Vagina (tissue), 2 donors: ENCODE data around the gene SOS2. TPM values are rescaled to one million over a fixed set of nuclear protein-coding genes. Genes with fewer than 3 reads are reported as not detected.

ENCODE experiments used
- DNase-seq, 2 donors: peaks; one replicate each; pipeline ENCODE4 v3.0.0-alpha.2; 2017; ENCODE audit errors: extremely low spot score in 2 of 2
- H3K27ac ChIP-seq: fragments of 200-600 bp; sonication (generic); one replicate; pipeline ENCODE4 v1.5.1; 2019
- H3K27me3 ChIP-seq: fragments of 200-600 bp; sonication (generic); one replicate; pipeline ENCODE4 v1.5.1; 2019
- H3K36me3 ChIP-seq, 2 donors: fragments of 200-600 bp; sonication (generic); one replicate each; pipeline ENCODE4 v1.5.1; 2017 to 2019
- H3K4me1 ChIP-seq: fragments of 200-600 bp; sonication (generic); one replicate; pipeline ENCODE4 v1.5.1; 2019
- H3K4me3 ChIP-seq, 2 donors: fragments of 200-600 bp; sonication (generic); 1 replicate in 1 of 2; 2 replicates in 1 of 2; pipeline ENCODE4 v1.5.1; 2016 to 2019
- H3K9me3 ChIP-seq: fragments of 200-600 bp; sonication (generic); one replicate; pipeline ENCODE4 v1.5.1; 2019
- CTCF ChIP-seq, 3 experiments: fragments of 450-650 bp in 2 of 3; fragments of 200-600 bp in 1 of 3; sonication (generic) in 1 of 3; IDR thresholded peaks; one replicate each; pipeline ENCODE4 v1.5.1; 2017 to 2019; ENCODE audit warnings: antibody characterized with exemption in 3 of 3, mild to moderate bottlenecking in 2 of 3, moderate library complexity in 2 of 3
- POLR2A ChIP-seq, 2 donors: fragments of 450-650 bp; IDR thresholded peaks; one replicate each; pipeline ENCODE4 v1.6.1; 2017; ENCODE audit warnings: antibody characterized with exemption in 2 of 2, mild to moderate bottlenecking in 2 of 2, moderate library complexity in 2 of 2
- POLR2AphosphoS5 ChIP-seq, 2 donors: sonication (generic); formaldehyde crosslinking; IDR thresholded peaks; one replicate each; pipeline ENCODE4 v1.9.0; 2017; ENCODE audit warnings: antibody characterized with exemption in 2 of 2, mild to moderate bottlenecking in 2 of 2, low read depth in 1 of 2; ENCODE audit not compliant: insufficient read depth in 1 of 2
- intact Hi-C: fragments of 100-400 bp; cut with DNase I; formaldehyde crosslinking; loops from one replicate; pipeline ENCODE4 v1.15.1; 2023
- total RNA-seq: library from RNA; depleted of rRNA; stranded (reverse); fragments of >200 nt; gene quantifications from one replicate; pipeline ENCODE4 v1.2.3, GENCODE V29; 2016

Gene SOS2
- total RNA-seq, 1 donor from 2014 or later: 23.8 TPM

GRCh38 chr14:50099335-50099734 lies 132.0 kb downstream of the SOS2 start:
- H3K4me1 ChIP-seq: no peaks in the 10 kb centered on the region
- H3K27me3 ChIP-seq: no peaks in the 10 kb centered on the region
- no peak overlapping the region for H3K27ac ChIP-seq
- intact Hi-C loops: no loop called here
- DNase-seq: no peak
- no peaks in the 10 kb centered on the region for H3K36me3 ChIP-seq
- TF ChIP-seq CTCF (IDR thresholded peaks at IDR 0.05): no peak
- TF ChIP-seq POLR2AphosphoS5 (IDR thresholded peaks at IDR 0.05; ENCODE audit: insufficient read depth in 1 of 2, low read depth in 1 of 2): no peak
- no peak for TF ChIP-seq POLR2A (IDR thresholded peaks at IDR 0.05)
- no peak overlapping the region for H3K4me3 ChIP-seq
- H3K9me3 ChIP-seq: no peaks in the 10 kb centered on the region

GRCh38 chr14:50095895-50096294 lies 135.5 kb downstream of the SOS2 start:
- TF ChIP-seq POLR2AphosphoS5 (IDR thresholded peaks at IDR 0.05; ENCODE audit: insufficient read depth in 1 of 2, low read depth in 1 of 2) (no peak), CTCF (IDR thresholded peaks at IDR 0.05) (no peak), POLR2A (IDR thresholded peaks at IDR 0.05) (no peak)
- Histone ChIP-seq H3K36me3 (no peaks in the 10 kb centered on the region), H3K27me3 (no peaks in the 10 kb centered on the region), H3K9me3 (no peaks in the 10 kb centered on the region), H3K4me3 (no peak overlapping the region), H3K27ac (no peak overlapping the region), H3K4me1 (no peaks in the 10 kb centered on the region)
- intact Hi-C loops: no loop called here
- DNase-seq: no peak

GRCh38 chr14:50094056-50094755 lies 137.2 kb downstream of the SOS2 start:
- TF ChIP-seq POLR2A (IDR thresholded peaks at IDR 0.05) (no peak), POLR2AphosphoS5 (IDR thresholded peaks at IDR 0.05; ENCODE audit: insufficient read depth in 1 of 2, low read depth in 1 of 2) (no peak), CTCF (IDR thresholded peaks at IDR 0.05) (no peak)
- intact Hi-C loops: no loop called here
- Histone ChIP-seq H3K9me3 (no peaks in the 10 kb centered on the region), H3K4me1 (no peaks in the 10 kb centered on the region), H3K27ac (no peak overlapping the region), H3K36me3 (no peaks in the 10 kb centered on the region), H3K27me3 (no peaks in the 10 kb centered on the region), H3K4me3 (no peak overlapping the region)
- no peak for DNase-seq

GRCh38 chr14:50093496-50093895 lies 137.9 kb downstream of the SOS2 start:
- Histone ChIP-seq H3K36me3 (no peaks in the 10 kb centered on the region), H3K4me1 (no peaks in the 10 kb centered on the region), H3K27me3 (no peaks in the 10 kb centered on the region), H3K4me3 (no peak overlapping the region), H3K27ac (no peak overlapping the region), H3K9me3 (no peaks in the 10 kb centered on the region)
- intact Hi-C loops: no loop called here
- TF ChIP-seq POLR2A (IDR thresholded peaks at IDR 0.05): no peak
- no peak for TF ChIP-seq POLR2AphosphoS5 (IDR thresholded peaks at IDR 0.05; ENCODE audit: insufficient read depth in 1 of 2, low read depth in 1 of 2)
- no peak for TF ChIP-seq CTCF (IDR thresholded peaks at IDR 0.05)
- DNase-seq: no peak

- Histone ChIP-seq H3K4me1 (no peaks in the 10 kb centered on the region), H3K27ac (no peak overlapping the region), H3K36me3 (no peaks in the 10 kb centered on the region), H3K9me3 (no peaks in the 10 kb centered on the region), H3K4me3 (no peak overlapping the region), H3K27me3 (no peaks in the 10 kb centered on the region)
- TF ChIP-seq CTCF (IDR thresholded peaks at IDR 0.05): no peak
- intact Hi-C loops: no loop called here
- DNase-seq: no peak
Measured at GRCh38 chr14:50092006-50092555, 139.3 kb downstream of the SOS2 start.
